HEK293T (cell line): ENCODE data around the gene RHOC.

Experiments used
- ARNT ChIP-seq: fragments of 450-650 bp; IDR thresholded peaks from 2 replicates; pipeline ENCODE4 v1.6.1; 2017; ENCODE audit warnings: mild to moderate bottlenecking
- BHLHE40 ChIP-seq: fragments of 450-650 bp; IDR thresholded peaks from 2 replicates; pipeline ENCODE4 v1.6.1; 2016; ENCODE audit warnings: mild to moderate bottlenecking, moderate library complexity, borderline replicate concordance
- FOXA1 ChIP-seq: fragments of 450-650 bp; IDR thresholded peaks from 2 replicates; pipeline ENCODE4 v1.6.1; 2016; ENCODE audit warnings: mild to moderate bottlenecking
- FOXK2 ChIP-seq: fragments of 450-650 bp; IDR thresholded peaks from 2 replicates; pipeline ENCODE4 v1.6.1; 2016; ENCODE audit warnings: mild to moderate bottlenecking
- FOXM1 ChIP-seq: fragments of 450-650 bp; IDR thresholded peaks from 2 replicates; pipeline ENCODE4 v1.6.1; 2017; ENCODE audit warnings: mild to moderate bottlenecking, borderline replicate concordance
- HDGF ChIP-seq: fragments of 450-650 bp; IDR thresholded peaks from 2 replicates; pipeline ENCODE4 v1.6.1; 2017; ENCODE audit warnings: antibody characterized with exemption, borderline replicate concordance
- NFRKB ChIP-seq: fragments of 450-650 bp; IDR thresholded peaks from 2 replicates; pipeline ENCODE4 v1.6.1; 2016; ENCODE audit warnings: mild to moderate bottlenecking, moderate library complexity

DNA sequence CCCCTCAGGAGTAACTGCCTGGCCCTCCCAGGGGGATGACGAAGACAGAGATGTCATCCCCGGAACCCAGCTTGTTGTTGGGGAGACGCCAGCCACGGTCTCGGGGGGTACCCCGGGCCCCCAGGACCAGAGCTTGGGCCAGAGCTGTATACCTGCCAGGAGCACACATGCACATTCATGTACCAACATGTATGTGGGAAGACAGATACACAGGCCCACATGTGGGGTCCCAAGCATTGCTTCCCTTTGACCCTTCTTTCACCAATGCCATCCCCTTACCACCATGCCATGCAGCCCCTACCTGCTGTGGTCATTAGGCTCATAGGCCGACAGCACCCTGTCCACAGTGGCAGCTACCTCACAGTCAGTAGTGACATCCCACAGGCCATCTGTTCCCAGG is 3.2 kb upstream of the RHOC start:
- no peak for TF ChIP-seq FOXA1
- TF ChIP-seq FOXM1 = no peak
- TF ChIP-seq ARNT = no peak
- TF ChIP-seq NFRKB = no peak
- TF ChIP-seq HDGF = no peak
- TF ChIP-seq BHLHE40 = no peak
- TF ChIP-seq FOXK2 = no peak
